Hematopoietic multipotent progenitor cell treated with erythropoietin and hydrocortisone succinate and interleukin-3 and kit ligand, for 8 days (in vitro differentiated cells): ENCODE measurements around the gene PFN1.

Source experiments
- DNase-seq: peaks from one replicate; pipeline ENCODE4 v3.0.0-alpha.2; 2015

Gene PFN1

DNA sequence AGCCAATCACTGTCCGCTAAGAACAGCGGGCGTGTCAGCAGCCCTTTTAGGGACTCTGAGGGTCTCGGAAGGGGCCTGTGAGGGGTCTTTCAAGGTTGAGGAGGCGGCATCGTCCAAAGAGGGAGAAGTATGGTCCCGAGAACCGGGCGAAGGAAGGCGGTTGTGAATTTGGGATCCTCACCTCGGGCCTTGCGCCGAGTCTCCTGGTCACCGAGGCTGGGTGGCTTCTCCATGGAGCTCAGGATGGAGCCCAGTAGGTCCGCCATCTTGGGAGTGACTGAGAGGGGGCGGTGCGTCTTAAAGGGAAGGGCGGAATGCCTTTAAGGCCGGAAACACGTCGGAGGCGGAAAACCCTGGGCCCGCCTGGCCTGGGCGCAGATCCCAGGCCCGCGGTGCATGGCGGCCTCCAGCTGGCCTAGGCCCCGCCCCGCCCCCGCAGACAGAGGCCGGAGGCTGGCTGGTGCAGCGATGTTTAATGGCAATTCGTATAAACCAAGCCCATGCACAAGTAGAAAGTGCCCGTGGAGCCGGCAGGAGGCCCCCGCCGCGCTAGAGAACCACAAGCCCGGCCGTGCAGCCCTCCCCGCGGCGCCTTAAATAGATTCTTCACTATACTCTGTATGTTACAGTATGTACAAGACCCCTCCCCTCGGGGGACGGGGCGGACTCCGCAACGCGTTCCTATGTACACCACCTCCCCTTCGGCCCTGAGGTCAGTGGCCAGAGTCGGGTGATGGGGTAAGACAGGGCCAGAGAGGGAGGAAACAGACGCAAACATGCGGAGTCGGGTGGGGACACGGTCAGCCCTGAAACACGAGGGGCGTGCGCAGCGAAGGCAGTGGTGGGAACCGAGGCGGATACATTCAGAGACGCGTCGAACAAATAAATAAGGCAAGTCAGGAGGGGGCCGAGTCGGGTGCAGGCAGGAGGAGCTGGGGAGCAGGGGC is 19.5 kb upstream of the PFN1 start, which contains the start of gene SPAG7:
TSS of gene SPAG7 (minus strand) at position 279 of the 947 bp plus-strand sequence. CDS start at position 266, 13 bp downstream.
- peak; percentile 96 for DNase-seq

DNA sequence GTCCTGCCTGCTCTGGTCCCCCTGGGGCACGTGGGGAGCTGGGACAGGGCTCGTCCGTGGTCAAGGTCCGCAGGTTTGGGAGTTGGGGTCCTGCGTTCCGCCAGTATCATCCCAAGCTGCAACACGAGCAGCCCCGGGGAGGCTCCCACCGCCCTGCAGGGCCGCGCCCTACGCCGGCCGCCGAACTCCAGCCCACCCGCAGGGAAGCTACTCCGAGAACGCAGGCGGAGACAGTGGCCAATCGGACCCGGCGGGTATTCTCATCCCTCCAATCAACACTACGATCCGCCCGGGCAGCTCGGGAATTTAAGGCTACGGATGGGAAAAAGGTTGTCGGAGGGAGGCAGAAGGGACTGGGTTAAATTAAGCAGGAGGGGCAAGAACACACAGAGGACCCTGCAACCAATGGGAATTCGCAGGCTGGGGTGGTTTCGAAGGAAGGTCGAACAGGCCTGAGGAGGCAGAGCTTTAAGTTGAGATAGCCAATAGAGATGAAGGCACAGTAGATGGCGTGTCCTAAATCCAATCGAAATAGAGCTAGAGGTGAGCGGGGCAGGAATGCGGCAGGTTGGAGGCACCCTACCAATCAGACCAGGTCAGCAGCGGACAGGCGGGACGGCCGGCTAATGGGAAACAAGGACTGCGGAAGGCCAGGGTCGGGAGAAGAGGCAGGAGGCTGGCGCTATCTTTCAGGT is 18.7 kb upstream of the PFN1 start:
- DNase-seq = peak; percentile 100

DNA sequence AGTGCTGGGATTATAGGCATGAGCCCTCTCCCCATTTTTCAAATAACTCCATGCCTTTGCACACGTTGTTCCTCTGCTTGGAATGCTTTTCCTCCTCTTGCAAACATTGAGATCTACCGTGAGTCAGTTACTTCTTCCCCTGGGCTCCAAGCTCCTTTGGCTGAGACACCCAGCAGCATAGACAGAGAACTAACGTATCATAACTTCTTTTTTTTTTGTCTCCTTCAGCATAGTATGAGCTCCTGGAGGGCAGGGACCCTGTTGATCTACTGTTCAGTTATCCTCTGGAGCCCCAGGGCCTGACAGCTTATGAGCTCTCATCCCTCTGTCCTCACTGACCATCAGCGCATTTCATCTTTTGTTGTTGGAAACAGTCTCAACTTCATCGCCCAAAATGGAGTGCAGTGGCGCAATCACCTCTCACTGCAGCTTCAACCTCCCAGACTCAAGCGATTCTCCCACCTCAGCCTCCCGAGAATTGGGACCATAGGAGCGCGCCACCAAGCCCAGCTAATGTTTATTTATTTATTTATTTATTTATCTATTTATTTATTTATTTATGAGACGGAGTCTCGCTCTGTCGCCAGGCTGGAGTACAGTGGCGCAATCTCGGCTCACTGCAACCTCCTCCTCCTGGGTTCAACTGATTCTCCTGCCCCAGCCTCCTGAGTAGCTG is 17.1 kb upstream of the PFN1 start:
- no peak for DNase-seq

DNA sequence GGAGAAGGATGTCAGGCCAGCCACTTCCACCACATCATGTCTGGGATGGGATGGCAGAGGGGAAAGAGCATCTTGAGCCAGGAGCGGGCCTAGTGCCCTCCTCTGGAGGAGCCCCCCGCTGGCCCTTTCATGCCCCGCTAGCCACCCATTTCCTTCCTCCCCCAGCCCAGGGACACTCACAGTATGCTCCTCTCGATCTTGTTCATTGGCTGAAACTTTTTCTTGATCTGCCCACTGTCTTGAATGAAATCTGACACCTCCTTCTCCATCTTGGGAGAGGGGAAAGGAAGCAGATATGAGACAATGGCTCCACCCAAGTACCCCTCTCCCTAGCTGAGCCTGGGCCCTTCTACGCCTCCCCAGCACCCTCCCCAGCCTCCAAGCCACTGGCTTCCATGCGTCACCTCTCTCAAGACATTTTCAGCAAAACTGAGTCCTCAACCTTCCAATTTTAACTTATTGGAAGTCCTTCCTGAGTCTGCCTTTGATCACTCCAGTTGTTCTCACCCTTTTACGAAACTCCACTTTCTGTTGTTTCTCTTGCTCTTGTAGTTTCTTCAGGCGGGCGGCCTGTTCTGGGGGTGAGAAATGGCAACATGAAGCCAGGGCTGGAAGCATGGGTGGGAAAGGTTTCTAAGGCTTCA is 12.1 kb upstream of the PFN1 start:
- DNase-seq = no peak

DNA sequence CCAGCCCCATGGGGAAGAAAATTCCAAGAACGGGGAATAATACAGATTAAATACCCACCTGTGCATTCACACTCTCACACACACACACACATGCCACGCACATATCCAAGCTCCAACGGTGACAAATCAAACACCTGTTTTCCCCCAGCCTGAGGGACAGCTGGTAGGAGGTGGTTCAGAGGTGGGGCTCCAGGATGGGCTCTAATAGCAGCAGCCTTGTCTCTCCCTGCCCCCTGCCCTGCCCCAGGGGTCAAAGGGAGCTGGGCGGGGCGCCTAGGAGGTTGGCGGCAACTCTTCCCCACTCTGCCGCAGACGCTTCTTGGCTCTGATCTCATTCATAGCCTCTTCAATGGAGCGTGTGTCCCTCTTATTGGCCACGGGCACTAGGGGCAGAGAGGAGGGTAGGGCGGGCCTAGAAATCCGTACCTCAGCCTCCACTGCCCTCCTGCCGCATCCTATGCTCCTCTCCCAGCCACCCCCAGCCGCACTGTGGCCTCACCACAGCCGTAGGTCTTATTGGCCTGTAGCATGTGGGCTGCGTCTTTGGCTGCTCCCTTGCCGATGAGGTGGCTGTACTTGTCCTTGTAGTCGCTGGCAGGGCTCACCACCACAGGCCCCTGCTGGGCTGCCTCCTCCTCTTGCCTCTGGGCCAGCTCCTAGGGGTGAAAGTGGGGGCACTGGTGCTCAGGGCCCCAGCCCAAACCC is 11.1 kb upstream of the PFN1 start:
- no peak for DNase-seq

DNA sequence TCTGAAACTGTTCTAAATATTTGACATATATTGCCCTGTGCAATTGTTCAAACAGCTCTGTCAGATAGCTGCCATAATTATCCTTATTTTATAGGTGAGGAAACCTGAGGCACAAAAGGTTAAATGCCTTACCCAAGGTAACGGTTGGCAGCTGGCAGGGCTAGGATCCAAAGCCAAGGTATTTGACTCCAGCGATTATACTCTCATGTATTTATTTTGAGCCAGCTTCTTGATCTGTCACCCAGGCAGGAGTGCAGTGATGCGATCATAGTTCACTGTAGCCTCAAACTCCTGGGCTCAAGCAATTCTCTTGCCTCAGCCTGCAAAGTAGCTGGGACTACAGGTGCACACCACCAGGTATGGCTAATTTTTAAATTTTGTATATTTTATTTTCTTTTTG is 9.8 kb upstream of the PFN1 start:
- no peak for DNase-seq

DNA sequence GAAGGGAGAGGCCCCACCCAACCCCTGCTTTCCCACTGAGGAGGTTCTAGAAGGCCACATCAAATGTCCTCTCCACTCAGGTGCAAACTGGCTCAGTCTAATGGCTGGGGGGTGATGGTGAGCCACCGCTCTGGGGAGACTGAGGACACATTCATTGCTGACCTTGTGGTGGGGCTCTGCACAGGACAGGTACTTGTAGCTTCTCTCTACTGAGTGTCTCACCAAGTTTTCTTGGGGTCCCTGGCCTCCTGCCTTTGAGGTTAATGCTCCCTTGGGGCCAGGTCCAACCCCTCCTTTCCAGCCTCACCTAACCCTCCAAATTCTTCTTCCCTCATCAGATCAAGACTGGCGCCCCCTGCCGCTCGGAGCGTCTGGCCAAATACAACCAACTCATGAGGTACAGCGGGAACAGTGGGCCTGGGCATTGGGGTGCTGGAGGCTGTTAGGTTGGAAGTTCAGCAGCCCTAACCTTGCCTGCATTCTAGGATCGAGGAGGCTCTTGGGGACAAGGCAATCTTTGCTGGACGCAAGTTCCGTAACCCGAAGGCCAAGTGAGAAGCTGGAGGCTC is 8.2 kb upstream of the PFN1 start:
- DNase-seq = peak; percentile 69

DNA sequence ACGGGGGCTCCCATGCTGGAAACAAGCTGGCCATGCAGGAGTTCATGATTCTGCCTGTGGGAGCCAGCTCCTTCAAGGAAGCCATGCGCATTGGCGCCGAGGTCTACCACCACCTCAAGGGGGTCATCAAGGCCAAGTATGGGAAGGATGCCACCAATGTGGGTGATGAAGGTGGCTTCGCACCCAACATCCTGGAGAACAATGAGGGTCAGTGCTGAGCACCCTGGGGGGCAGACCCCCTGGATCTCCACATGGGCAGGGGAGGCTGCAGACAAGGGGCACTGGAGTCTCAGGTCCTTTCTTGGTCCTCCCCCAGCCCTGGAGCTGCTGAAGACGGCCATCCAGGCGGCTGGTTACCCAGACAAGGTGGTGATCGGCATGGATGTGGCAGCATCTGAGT is 6.8 kb upstream of the PFN1 start:
- no peak for DNase-seq

DNA sequence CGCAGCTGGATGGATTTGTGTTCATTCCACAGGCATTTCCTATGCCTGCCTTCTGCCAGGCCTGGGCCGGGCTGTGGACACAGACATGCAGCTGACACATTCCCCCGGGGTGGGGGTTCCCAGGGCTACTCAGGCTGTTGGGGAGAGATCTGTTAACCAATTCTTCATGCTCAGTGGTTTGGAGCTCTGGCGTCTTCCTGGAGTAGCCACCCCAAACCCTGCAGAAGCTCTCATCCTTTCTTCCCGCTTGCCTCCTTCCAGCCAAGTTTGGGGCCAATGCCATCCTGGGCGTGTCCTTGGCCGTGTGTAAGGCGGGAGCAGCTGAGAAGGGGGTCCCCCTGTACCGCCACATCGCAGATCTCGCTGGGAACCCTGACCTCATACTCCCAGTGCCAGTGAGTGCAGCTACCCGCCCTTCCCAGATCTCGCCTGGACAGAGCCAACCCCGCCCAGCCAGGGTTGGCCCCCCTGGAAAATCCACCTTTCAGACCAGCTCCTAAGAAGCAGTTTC is 5.2 kb upstream of the PFN1 start:
- no peak for DNase-seq

DNA sequence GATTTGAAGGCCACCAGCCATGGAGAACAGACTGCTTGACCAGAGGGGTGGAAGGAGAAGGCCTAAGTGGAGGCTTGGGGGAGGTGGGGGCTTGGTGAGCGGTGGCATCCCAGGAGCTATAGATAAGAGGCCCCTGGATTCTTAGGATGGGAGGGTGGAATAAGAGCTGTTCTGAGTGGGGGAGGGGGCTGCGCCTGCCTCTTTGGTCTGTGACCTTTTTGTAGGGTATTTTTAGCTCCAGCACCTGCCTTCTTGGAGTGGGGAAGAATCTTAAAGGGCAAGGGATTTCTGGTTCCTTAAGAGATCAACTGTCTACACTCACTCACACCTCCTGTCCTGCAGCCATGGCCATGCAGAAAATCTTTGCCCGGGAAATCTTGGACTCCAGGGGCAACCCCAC is 3.2 kb upstream of the PFN1 start:
- DNase-seq = no peak

DNA sequence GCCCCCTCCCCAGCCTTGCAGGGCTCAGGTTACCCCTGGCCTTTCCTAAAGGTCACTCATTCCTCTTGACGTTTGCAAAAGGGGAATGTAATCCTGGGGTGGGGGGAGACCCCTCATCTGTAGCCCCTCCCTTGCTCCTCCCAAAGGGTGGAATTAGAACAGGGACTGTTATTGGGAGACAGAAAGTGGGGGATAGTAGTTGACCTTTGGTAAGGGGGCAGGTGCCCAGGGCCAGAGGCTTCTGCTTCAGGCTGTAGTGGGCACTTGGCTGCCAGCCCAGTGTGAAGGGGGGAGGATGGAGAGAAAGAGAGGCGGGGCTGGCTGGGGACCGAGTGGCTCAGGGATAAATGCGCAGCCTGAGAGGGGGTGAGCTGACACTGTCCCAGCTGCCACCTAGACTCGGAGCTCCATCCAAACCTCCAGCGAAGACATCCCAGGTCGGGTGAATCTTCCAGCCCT is 2.4 kb upstream of the PFN1 start, which contains the start of gene ENO3:
TSS of gene ENO3 (plus strand) at position 374 of the 459 bp plus-strand sequence. CDS start 711 bp downstream, outside the sequence.
- peak; percentile 56 for DNase-seq

DNA sequence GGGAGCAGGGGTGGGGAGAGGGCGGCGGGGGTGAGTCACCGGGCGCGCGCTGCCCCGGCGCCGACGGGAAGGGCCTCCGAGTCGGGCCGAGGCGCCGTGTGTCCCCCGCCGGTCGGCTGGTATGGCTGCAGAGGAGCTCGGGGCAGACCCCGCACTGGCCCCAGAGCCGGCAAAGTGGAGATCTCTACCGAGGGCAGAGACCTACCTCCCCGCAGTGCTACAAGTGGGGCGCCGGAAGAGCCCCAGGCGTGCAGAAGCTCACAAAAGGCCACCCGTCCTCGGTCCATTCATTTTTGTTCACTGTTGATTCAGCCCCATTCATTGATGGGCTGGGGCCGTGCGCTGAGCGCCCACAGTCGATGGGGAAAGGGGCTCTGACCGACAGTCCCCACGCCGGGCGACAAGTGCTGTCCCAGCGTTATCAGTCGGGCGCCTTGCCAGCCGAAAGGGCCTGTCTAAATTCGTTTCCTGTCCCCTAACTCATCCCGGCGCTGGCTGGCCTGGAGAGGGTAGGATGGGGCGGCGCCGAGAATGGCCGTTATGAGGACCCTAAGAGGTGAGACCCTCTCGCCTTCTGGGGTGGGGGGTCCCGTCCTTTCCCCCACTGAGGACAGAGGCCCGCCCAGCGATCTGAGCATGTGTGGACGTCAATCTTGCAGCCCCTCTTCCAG is 1.9 kb upstream of the PFN1 start:
- peak; percentile 86 for DNase-seq

DNA sequence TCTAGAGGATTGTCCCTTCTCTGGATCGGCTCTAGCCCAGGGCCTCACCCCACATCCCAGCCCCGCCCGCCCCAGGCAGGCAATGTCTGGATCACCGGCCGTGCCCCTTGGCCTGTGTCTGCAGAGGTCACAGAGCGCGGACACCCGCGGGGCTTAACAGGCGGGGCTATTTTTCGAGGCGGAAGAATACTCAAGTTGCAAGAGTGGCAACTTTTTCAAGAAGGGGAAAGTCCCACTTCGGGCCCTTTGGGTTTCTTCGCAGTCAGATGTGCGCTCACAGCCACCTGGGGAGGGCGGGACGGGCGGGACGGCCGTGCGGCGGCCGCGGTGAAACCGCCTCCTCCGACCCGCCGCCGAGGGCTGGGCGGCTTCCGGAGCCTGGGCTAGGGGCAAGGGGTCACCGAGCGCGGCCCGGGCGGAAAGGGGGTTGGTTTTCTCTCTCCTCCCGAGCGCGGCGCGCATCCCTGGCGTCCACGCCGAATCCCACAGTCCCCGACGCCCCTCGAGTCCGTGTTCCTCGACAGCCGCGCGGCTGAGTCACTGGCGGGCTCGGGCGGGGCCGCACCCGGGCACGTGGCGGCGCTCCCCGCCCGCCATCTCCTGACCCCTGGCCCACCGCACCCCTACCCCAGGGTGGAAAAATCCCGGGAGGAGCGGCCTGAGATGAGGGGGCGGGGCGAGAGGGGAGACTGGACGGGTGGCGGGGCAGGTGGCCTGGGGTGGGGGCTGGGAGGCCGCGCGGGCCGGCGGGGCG is 1.2 kb upstream of the PFN1 start:
- DNase-seq = peak; percentile 73

DNA sequence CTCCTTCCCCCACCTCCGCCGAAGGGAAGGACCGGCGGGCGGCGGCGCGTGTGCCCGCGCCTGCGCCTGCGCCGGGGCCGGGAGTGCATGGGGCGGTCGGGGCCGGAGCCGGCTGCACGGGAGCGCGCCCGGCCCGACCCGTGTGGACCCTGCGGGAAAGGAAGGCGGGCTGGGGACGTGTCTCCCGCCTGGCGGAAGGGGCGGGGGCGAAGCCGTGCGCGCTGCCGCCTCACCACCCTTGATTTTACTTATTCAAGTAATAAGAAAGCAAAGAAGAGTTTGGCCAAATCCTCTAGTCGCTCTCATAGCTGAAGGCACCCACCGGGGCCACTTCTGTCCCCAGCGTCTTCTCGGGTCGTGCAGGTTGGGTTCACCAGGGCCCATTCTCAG is 596 bp upstream of the PFN1 start:
- DNase-seq = peak; percentile 84

DNA sequence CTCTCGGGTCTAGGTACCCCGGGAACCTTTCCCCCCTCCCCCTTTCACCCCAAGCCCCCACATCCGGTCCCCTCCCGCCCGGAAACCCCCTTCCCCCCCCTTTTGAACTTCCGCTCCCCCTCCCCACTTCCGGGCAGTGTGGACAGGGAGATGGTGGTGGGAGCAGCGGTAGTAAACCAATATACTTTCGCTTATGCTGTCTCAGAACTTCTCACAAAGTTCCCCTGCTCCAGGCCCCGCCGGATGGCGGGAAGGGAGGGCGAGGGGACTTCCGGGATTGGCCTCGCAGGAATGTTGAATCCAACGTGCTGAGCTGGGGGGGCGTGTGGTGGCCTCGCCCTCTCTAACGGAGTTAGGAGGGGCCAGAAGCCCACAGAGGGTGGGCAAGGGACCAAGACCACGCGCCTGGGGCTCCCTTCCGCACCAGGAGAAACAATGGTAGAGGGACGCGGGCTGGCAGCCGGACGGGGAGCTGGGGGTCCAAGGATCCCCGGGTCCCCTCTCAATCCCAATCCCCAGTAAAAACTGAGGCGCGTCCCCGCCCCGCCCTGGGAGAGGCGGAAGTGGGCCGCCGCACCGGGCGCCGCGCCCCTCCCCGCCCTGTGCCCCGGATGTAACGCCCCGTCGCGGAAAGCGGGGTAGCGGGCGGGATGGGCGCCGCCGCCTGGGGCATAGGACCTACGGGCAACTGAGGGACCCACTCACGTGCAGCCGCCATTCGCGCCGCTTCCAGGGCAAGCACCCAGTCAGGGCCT is 742 bp downstream of the PFN1 start:
- peak; percentile 61 for DNase-seq

DNA sequence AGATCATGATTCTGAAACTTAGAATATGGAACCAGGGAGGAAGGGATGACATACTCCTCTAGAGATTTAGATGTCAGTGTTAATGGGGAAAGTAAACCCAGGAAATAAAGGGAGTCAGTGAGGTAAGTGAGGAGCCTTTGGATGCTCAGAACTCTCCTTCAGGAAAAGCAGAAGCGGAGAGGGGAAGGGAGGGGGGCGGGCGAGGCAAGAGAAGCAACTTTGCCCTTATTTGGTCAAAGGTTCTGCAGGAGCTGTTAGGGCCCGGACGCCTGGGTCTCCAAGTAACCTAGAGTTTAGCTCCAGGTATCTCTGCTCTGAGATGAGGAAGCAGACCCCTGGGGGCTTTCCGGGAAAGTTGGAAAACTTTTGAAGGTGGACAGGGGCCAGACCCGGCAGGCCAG is 1.3 kb downstream of the PFN1 start:
- no peak for DNase-seq

DNA sequence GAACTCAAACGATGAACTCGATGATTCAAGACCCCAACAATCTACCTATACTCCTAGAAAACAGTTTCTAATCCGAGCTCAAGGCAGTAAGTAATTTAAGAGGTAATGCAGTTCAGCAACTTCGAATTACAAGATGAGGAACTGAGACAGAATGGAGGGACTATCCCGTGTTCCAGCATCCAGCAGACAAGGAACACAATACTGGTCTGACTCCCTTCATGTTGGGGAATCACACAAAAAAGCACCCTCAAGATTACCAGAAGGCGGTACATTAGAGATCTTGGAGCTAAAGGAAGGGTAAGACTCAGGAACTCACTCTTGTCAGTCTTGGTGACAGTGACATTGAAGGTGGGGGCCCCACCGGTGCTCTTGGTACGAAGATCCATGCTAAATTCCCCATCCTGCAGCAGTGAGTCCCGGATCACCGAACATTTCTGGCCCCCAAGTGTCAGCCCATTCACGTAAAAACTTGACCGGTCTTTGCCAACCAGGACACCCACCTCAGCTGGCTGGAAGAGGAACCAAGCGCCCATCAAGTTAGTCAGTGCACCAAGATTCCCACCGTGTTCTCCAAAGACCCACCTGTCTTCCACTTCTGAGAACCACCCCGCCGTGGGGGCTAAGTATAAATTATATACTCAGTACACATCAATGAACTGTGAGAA is 1.9 kb downstream of the PFN1 start:
- peak; percentile 16 for DNase-seq

DNA sequence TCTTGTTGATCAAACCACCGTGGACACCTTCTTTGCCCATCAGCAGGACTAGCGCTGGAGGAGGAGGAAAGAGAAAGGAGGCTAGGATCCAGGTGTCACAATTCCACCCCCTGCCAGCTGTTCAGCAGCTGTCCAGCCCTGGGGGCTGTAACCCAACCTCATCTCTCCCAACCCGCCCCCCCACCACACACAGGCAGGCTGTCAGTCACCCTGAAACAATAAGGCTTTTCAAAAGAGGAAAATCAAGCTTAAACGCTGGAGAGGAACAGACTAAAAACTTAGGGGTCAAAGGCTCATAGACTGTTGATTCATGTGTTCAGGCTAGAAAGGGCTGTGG is 2.4 kb downstream of the PFN1 start:
- DNase-seq = no peak
